ENCODE data around the gene SMC3.

GRCh38 chr10:110539091-110539490, 28.4 kb upstream of the SMC3 start:
- TF ChIP-seq CTCF (IDR thresholded peaks at IDR 0.05) (no peak), POLR2A (IDR thresholded peaks at IDR 0.05) (no peak), POLR2AphosphoS5 (IDR thresholded peaks at IDR 0.05) (no peak)

Data from breast epithelium (tissue), 3 donors.